Panc1 (cell line): Measurements from ENCODE around the gene PTPRK.

Source experiments
- REST ChIP-seq, 2 experiments: IDR thresholded peaks; 2 replicates each; pipeline ENCODE4 v1.6.1; 2011 to 2012; ENCODE audit warnings: low read depth in 2 of 2, control low read depth in 1 of 2, low read length in 1 of 2, mild to moderate bottlenecking in 1 of 2, moderate library complexity in 1 of 2; ENCODE audit not compliant: insufficient read depth in 1 of 2
- TF ChIP-seq, protein P1 (sequence below): fragments of 450-650 bp; IDR thresholded peaks from 2 replicates; pipeline ENCODE4 v1.5.1; 2017; ENCODE audit warnings: mild to moderate bottlenecking

- TF ChIP-seq, protein P1, sequence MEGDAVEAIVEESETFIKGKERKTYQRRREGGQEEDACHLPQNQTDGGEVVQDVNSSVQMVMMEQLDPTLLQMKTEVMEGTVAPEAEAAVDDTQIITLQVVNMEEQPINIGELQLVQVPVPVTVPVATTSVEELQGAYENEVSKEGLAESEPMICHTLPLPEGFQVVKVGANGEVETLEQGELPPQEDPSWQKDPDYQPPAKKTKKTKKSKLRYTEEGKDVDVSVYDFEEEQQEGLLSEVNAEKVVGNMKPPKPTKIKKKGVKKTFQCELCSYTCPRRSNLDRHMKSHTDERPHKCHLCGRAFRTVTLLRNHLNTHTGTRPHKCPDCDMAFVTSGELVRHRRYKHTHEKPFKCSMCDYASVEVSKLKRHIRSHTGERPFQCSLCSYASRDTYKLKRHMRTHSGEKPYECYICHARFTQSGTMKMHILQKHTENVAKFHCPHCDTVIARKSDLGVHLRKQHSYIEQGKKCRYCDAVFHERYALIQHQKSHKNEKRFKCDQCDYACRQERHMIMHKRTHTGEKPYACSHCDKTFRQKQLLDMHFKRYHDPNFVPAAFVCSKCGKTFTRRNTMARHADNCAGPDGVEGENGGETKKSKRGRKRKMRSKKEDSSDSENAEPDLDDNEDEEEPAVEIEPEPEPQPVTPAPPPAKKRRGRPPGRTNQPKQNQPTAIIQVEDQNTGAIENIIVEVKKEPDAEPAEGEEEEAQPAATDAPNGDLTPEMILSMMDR, result no peak
- no peak for TF ChIP-seq REST (IDR thresholded peaks at IDR 0.05; ENCODE audit: insufficient read depth in 1 of 2, low read depth in 2 of 2, low read length in 1 of 2)
Observed at GRCh38 chr6:128446497-128446896, 73.9 kb downstream of the PTPRK start.
